SU-DHL-6 (cell line): ENCODE data around the gene PARP12.

Experiments
- CTCF ChIP-seq: fragments of 200-600 bp; sonication (generic); IDR thresholded peaks from one replicate; pipeline ENCODE4 v1.5.1; 2017; ENCODE audit warnings: antibody characterized with exemption, mild to moderate bottlenecking, low read length, moderate library complexity; ENCODE audit not compliant: insufficient read depth, poor library complexity, severe bottlenecking
- EZH2phosphoT487 ChIP-seq: fragments of 200-600 bp; sonication (generic), shearing (Covaris generic); conservative IDR thresholded peaks from 2 replicates; pipeline ENCODE4 v1.6.1; 2018; ENCODE audit warnings: mild to moderate bottlenecking, antibody characterized with exemption, low read length, moderate library complexity, mixed read lengths

GRCh38 chr7:140055833-140056232 is 6.9 kb downstream of the PARP12 start:
- no peak for TF ChIP-seq CTCF
- TF ChIP-seq EZH2phosphoT487: no peak
